Lower lobe of right lung (tissue), 2 donors: ENCODE data around the gene EGFL7. TPM values are rescaled to one million over a fixed set of nuclear protein-coding genes. Genes with fewer than 3 reads are reported as not detected.
A peak's percentile ranks its signal among the peaks of the same experiment; 100 is the strongest.

Source experiments
- ATAC-seq, 2 donors: fragments of 200-7000 bp; cut with Tn5 transposase; one replicate each; pipeline ENCODE4 v1.9.1; 2020 to 2022; ENCODE audit warnings: mild to moderate bottlenecking in 2 of 2, moderate library complexity in 2 of 2
- DNase-seq: peaks from one replicate; pipeline ENCODE4 v3.0.0-alpha.2; 2020
- H3K27ac ChIP-seq: fragments of 200-600 bp; one replicate; pipeline ENCODE4 v1.8.0; 2022
- H3K27me3 ChIP-seq: fragments of 200-600 bp; one replicate; pipeline ENCODE4 v1.8.0; 2022; ENCODE audit warnings: low read depth
- H3K36me3 ChIP-seq: fragments of 200-600 bp; one replicate; pipeline ENCODE4 v1.8.0; 2022; ENCODE audit warnings: mild to moderate bottlenecking
- H3K4me1 ChIP-seq: fragments of 200-600 bp; one replicate; pipeline ENCODE4 v1.8.0; 2022
- H3K4me3 ChIP-seq: fragments of 200-600 bp; one replicate; pipeline ENCODE4 v1.8.0; 2022; ENCODE audit warnings: mild to moderate bottlenecking
- H3K9me3 ChIP-seq: fragments of 200-600 bp; one replicate; pipeline ENCODE4 v1.8.0; 2022
- CTCF ChIP-seq: fragments of 200-600 bp; IDR thresholded peaks from one replicate; pipeline ENCODE4 v1.8.0; 2022; ENCODE audit warnings: antibody characterized with exemption, mild to moderate bottlenecking
- intact Hi-C: fragments of 100-400 bp; cut with DNase I; formaldehyde crosslinking; loops from one replicate; pipeline ENCODE4 v1.11.0; 2022
- total RNA-seq: library from RNA; stranded (reverse); fragmentation: NEBNext Ultra II Directional; extraction: Animal tissue kit (Norgen Biotek cat#: 25700); gene quantifications from one replicate; pipeline ENCODE4 v1.2.1, GENCODE V29; 2021
- donor health status: DM: no; HTN: yes; CAD: no; lungs with severe emphysema.

The EGFL7 gene
- total RNA-seq, 1 donor from 2014 or later: 230 TPM

- no peak for ATAC-seq
Measured at GRCh38 chr9:136642439-136642921, 20.2 kb upstream of the EGFL7 start.

GRCh38 chr9:136643596-136644342 lies 18.9 kb upstream of the EGFL7 start:
- no peaks in the 10 kb centered on the region for H3K27me3 ChIP-seq

More at GRCh38 chr9:136642439-136642921, 20.2 kb upstream of the EGFL7 start:
- H3K9me3 ChIP-seq: no peaks in the 10 kb centered on the region
- DNase-seq: peak; percentile 49
- peak overlapping the region; percentile 51 for H3K4me3 ChIP-seq
- H3K36me3 ChIP-seq: no peaks in the 10 kb centered on the region
- H3K27ac ChIP-seq: no peak overlapping the region
- intact Hi-C loops: no loop called here
- H3K4me1 ChIP-seq: peaks cover 38% of the 10 kb centered on the region
- H3K27me3 ChIP-seq: no peaks in the 10 kb centered on the region
- TF ChIP-seq CTCF: no peak

GRCh38 chr9:136644343-136644592 lies 18.4 kb upstream of the EGFL7 start:
- H3K4me1 ChIP-seq: peaks cover 45% of the 10 kb centered on the region
- peak overlapping the region; percentile 51 for H3K4me3 ChIP-seq
- no peaks in the 10 kb centered on the region for H3K9me3 ChIP-seq
- peak in 1 of 2 donors; percentile 7 for ATAC-seq
- TF ChIP-seq CTCF: no peak
- H3K27ac ChIP-seq: peak overlapping the region; percentile 89
- no peaks in the 10 kb centered on the region for H3K36me3 ChIP-seq
- H3K27me3 ChIP-seq: no peaks in the 10 kb centered on the region
- intact Hi-C loops: no loop called here
- peak; percentile 96 for DNase-seq

More at GRCh38 chr9:136643596-136644342, 18.9 kb upstream of the EGFL7 start:
- peak overlapping the region; percentile 89 for H3K27ac ChIP-seq
- H3K36me3 ChIP-seq: no peaks in the 10 kb centered on the region
- DNase-seq (peak; percentile 55), ATAC-seq (peak; percentile 8 to 18)
- intact Hi-C loops: no loop called here
- no peak for TF ChIP-seq CTCF
- H3K4me3 ChIP-seq: peak overlapping the region; percentile 51
- H3K9me3 ChIP-seq: no peaks in the 10 kb centered on the region
- peaks cover 42% of the 10 kb centered on the region for H3K4me1 ChIP-seq

- ATAC-seq (peak; percentile 94 to 95), DNase-seq (peak; percentile 90)
- H3K4me3 ChIP-seq: peak overlapping the region; percentile 51
- no peaks in the 10 kb centered on the region for H3K27me3 ChIP-seq
- peak; percentile 94 for TF ChIP-seq CTCF
- H3K9me3 ChIP-seq: no peaks in the 10 kb centered on the region
- peaks cover 50% of the 10 kb centered on the region for H3K4me1 ChIP-seq
- H3K27ac ChIP-seq: peak overlapping the region; percentile 89
- intact Hi-C loops: no loop called here
- no peaks in the 10 kb centered on the region for H3K36me3 ChIP-seq
Measured at GRCh38 chr9:136644593-136645351, 17.9 kb upstream of the EGFL7 start.

- Histone ChIP-seq H3K4me1 (peaks cover 50% of the 10 kb centered on the region), H3K27ac (peak overlapping the region; percentile 89), H3K27me3 (no peaks in the 10 kb centered on the region), H3K4me3 (peak overlapping the region; percentile 51), H3K9me3 (no peaks in the 10 kb centered on the region), H3K36me3 (no peaks in the 10 kb centered on the region)
- intact Hi-C loops: no loop called here
- DNase-seq (peak; percentile 57), ATAC-seq (no peak)
- TF ChIP-seq CTCF: no peak
Measured at GRCh38 chr9:136645352-136645902, 17.3 kb upstream of the EGFL7 start.
